Measurements from ENCODE around the gene PRKRIP1. TPM values are rescaled to one million over a fixed set of nuclear protein-coding genes. Genes with fewer than 3 reads are reported as not detected.
"Not testable (repeated sequence)": the region's sequence is repeated elsewhere in the genome, so short reads cannot be mapped to it uniquely, and the experiment has no call there.

Gene PRKRIP1
- total RNA-seq, 2 donors from 2014 or later = 30.3 to 35.0 TPM

GRCh38 chr7:102474736-102475435 is 78.7 kb downstream of the PRKRIP1 start:
- H3K4me3 Mint-ChIP-seq; H3K4me1 ChIP-seq (ENCODE audit: control insufficient read depth, insufficient read depth, low read length); H3K9ac ChIP-seq (ENCODE audit: extremely low read depth, low read length, poor library complexity, severe bottlenecking); H3K36me3 Mint-ChIP-seq (ENCODE audit: low read depth); H3K9me3 Mint-ChIP-seq; H3K27ac Mint-ChIP-seq; H3K4me1 Mint-ChIP-seq; H3K27me3 Mint-ChIP-seq (ENCODE audit: insufficient read depth); DNase-seq; H3K9me3 ChIP-seq (ENCODE audit: control insufficient read depth, low read length); H3K4me3 ChIP-seq (ENCODE audit: low read length); H3K27ac ChIP-seq (ENCODE audit: low read depth, low read length); H3K36me3 ChIP-seq (ENCODE audit: control insufficient read depth, insufficient read depth, low read length); H3K27me3 ChIP-seq (ENCODE audit: control insufficient read depth, insufficient read depth, low read length, poor library complexity, severe bottlenecking): not testable (repeated sequence)
- 90% methylated on average over 6 of the region's 19 CpGs; no CpG with 5 or more reads in 1 of the 2 experiments for WGBS, 2 experiments (ENCODE audit: insufficient coverage in 1 of 2, insufficient read length in 1 of 2)

Small RNAs within 50 kb of the gene (microRNA-seq; reads per million reads assigned to microRNA genes)
- gene MIR4467 (ENCODE audit: borderline microRNAs expressed) (not detected), gene MIR5090 (ENCODE audit: borderline microRNAs expressed) (0.44 reads per million), gene MIR548O (ENCODE audit: borderline microRNAs expressed) (not detected)

Other genes with a start within 250 kb of the PRKRIP1 start
- 1 to 10 TPM; 8.0 to 8.7 TPM for gene SH2B2, start 109.5 kb upstream of the PRKRIP1 start, total RNA-seq
- not detected for gene SPDYE6, start 39.9 kb upstream of the PRKRIP1 start, total RNA-seq
- gene ORAI2, start 37.2 kb downstream of the PRKRIP1 start, total RNA-seq = 10 to 100 TPM; 24.3 to 26.1 TPM
- gene ALKBH4, start 68.5 kb downstream of the PRKRIP1 start, total RNA-seq = 10 to 100 TPM; 16.2 to 17.2 TPM
- 10 to 100 TPM; 30.9 to 43.5 TPM for gene LRWD1, start 68.6 kb downstream of the PRKRIP1 start, total RNA-seq
- gene POLR2J, start 82.6 kb downstream of the PRKRIP1 start, total RNA-seq = 10 to 100 TPM; 48.6 to 59.0 TPM
- 10 to 100 TPM in 1 of 2 donors, 1 to 10 TPM in 1; 3.5 to 11.5 TPM for gene RASA4B, start 121.4 kb downstream of the PRKRIP1 start, total RNA-seq
- gene UPK3BL2, start 147.3 kb downstream of the PRKRIP1 start, total RNA-seq = 10 to 100 TPM in 1 of 2 donors, 1 to 10 TPM in 1; 9.8 to 25.5 TPM
- not detected for gene SPDYE2, start 154.9 kb downstream of the PRKRIP1 start, total RNA-seq
- 10 to 100 TPM; 24.9 to 42.9 TPM for gene POLR2J3, start 176.2 kb downstream of the PRKRIP1 start, total RNA-seq
- gene RASA4, start 220.4 kb downstream of the PRKRIP1 start, total RNA-seq = 10 to 100 TPM; 10.9 to 44.0 TPM
- 10 to 100 TPM; 16.8 to 18.7 TPM for gene UPK3BL1, start 246.4 kb downstream of the PRKRIP1 start, total RNA-seq

Data from endodermal cell (in vitro differentiated cells).